ENCODE data around the gene BAAT.

Gene BAAT

DNA sequence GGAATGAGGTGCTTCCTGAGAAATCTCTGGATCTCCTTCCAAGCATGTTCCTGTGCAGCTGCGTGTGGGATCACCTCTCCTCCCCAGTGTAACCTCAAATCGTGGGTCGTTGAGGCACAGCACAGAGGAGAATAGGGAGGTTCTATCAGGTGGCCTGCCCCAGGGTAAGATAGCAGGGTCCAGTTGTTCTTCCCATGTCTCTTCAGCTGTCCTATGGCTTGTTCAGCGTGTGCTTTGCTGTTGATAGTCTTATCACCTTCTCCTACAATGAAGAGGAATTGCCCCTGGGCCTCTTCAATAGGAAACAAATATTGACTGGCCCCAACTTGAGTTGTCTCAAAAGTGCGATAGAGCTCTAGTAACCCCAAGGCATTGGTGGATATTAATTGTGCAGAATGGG, 22.4 kb downstream of the BAAT start:
- H3K9me3 Mint-ChIP-seq: no peaks in the 10 kb centered on the region
- no peak overlapping the region for H3K27ac Mint-ChIP-seq

DNA sequence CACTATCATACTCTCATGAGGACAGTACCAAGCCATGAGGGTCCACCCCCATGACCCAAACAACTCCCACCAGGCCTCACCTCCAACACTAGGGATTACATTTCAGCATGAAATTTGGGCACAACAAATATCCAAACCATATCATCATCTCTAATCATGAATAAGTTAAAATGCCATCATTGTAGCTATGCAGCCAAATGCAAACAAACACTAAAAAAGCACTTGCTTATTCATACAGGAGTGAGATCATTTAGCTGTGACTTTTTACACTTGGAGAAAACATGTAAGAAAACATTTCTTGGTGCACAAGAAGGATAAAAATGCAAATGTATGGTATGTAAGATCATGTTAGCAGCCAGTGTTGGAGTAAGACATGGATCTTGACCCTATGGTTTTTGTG, 24.2 kb downstream of the BAAT start:
- Mint-ChIP-seq H3K27ac (no peak overlapping the region), H3K4me3 (no peak overlapping the region), H3K9me3 (no peaks in the 10 kb centered on the region), H3K36me3 (ENCODE audit: low read depth) (no peaks in the 10 kb centered on the region), H3K27me3 (no peaks in the 10 kb centered on the region), H3K4me1 (ENCODE audit: low read depth) (no peaks in the 10 kb centered on the region)
- intact Hi-C loops (cut with micrococcal nuclease): no loop called here

More for the DNA sequence above, 22.4 kb downstream of the BAAT start:
- Mint-ChIP-seq H3K4me1 (ENCODE audit: low read depth) (no peaks in the 10 kb centered on the region), H3K27me3 (no peaks in the 10 kb centered on the region), H3K4me3 (no peak overlapping the region), H3K36me3 (ENCODE audit: low read depth) (no peaks in the 10 kb centered on the region)
- intact Hi-C loops (cut with micrococcal nuclease): no loop called here

DNA sequence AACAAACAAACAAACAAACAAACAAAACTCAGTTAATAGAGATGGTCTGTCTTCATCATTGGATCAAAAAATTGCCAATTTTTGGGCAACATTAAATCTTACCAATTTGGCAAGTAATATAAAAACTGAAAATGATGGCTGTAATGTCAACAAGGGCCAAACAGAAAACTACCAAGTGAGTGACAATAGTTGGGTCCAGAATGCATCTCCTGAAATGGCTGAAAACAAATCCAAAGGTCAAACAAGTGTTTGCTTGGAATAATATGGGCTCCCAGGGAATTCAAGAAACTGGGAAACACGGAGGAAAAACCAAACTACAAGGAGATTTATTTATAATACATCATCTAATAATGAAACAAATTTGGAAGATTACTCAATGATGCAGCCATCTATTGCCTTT, 25.1 kb downstream of the BAAT start:
- Mint-ChIP-seq H3K4me3 (no peak overlapping the region), H3K27me3 (no peaks in the 10 kb centered on the region), H3K9me3 (no peaks in the 10 kb centered on the region), H3K27ac (no peak overlapping the region), H3K4me1 (ENCODE audit: low read depth) (no peaks in the 10 kb centered on the region), H3K36me3 (ENCODE audit: low read depth) (no peaks in the 10 kb centered on the region)
- intact Hi-C loops (cut with micrococcal nuclease): no loop called here

DNA sequence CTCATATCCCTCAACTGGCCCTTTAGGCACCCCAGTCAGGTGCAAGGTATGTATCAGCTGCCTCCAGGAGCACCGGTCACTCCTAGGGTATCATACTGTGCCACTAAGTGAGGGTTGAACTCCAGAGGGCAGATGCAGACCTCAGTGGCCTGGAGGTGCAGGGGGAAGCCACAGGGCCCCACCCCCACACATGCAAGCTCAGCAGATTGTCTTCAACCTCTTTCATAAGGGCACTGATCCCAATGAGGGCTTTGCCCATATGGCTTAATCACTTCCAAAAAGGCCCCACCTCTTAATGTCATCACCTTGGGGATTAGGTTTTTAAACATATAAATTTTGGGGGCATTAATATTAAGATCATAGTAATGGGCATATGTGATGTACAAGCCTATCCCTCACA, 28.2 kb downstream of the BAAT start:
- Mint-ChIP-seq H3K4me1 (ENCODE audit: low read depth) (no peaks in the 10 kb centered on the region), H3K9me3 (no peaks in the 10 kb centered on the region), H3K27ac (no peak overlapping the region), H3K36me3 (ENCODE audit: low read depth) (no peaks in the 10 kb centered on the region), H3K27me3 (no peaks in the 10 kb centered on the region), H3K4me3 (no peak overlapping the region)
- intact Hi-C loops (cut with micrococcal nuclease): no loop called here

DNA sequence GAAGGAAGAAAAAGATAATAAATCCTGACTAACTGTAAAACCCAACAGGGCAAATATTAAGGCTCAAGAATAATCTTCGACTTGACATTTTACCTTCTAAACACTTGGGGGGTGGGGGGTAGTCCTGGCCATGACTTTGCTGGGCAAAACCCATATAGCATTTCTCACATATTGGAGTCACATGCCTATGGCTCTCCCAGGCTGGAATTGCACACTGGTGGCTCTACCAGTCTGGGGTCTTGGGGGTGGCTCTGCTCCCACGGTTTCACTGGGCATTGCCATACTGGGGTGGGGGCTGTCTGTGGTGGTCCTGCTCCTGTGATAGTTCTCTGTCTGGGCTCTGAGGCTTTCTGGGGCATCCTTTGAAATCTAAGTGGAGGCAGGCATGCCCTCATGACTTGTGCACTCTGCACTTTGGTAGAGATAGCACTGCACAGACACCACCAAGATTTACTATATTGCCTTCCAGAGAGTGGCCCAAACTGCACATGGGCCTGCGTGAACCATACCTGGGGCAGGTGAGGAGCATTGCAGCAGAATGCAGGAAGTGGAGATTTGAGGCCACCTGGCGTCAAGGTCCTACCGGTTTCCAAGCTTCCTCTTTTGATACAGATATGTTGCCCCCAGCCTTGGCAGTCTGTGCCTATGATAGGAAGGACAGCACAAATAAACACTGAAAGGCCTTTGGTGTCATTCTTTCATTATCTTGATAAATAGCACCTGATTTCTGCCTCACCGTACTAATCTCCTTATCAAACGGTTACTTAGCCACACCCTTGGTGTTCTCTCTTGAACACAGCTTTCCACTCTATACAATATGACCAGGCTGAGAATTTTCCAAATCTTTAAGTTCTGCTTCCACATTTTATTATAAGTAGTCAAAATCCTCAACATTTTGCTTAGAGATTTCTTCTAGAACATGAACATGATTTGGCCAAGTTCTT, 29.8 kb downstream of the BAAT start:
- Mint-ChIP-seq H3K9me3 (no peaks in the 10 kb centered on the region), H3K4me3 (no peak overlapping the region), H3K27me3 (no peaks in the 10 kb centered on the region), H3K27ac (no peak overlapping the region), H3K4me1 (ENCODE audit: low read depth) (no peaks in the 10 kb centered on the region), H3K36me3 (ENCODE audit: low read depth) (no peaks in the 10 kb centered on the region)
- intact Hi-C loops (cut with micrococcal nuclease): no loop called here

DNA sequence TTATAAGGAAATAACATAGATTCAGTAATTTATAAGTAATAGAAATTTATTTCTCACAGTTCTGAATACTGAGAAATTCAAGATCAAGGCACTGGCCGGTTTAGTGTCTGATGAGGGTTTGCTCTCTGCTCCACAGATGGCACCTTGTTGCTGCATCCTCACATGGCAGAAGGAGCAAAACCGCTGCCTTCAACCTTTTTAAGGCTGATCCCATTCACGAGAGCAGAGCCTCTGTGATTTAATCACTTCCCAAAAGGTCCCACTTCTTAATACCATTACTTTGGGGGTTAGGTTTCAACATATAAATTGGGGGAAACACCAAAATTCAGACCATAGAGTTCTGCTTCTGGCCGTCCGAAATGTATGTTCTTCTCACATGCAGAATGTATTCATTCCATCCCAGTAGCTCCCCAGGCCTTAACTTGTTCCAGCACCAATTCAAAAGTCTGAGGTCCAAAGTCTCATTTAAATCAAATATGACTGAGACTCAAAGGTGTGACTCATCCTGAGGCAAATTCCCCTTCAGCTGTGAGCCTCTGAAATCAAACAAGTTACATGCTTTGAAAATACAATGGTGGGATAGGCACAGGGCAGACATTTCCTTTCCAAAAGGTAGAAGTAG, 30.6 kb downstream of the BAAT start:
- Mint-ChIP-seq H3K36me3 (ENCODE audit: low read depth) (no peaks in the 10 kb centered on the region), H3K4me3 (no peak overlapping the region), H3K27me3 (no peaks in the 10 kb centered on the region), H3K27ac (no peak overlapping the region), H3K9me3 (no peaks in the 10 kb centered on the region), H3K4me1 (ENCODE audit: low read depth) (no peaks in the 10 kb centered on the region)
- intact Hi-C loops (cut with micrococcal nuclease): no loop called here

DNA sequence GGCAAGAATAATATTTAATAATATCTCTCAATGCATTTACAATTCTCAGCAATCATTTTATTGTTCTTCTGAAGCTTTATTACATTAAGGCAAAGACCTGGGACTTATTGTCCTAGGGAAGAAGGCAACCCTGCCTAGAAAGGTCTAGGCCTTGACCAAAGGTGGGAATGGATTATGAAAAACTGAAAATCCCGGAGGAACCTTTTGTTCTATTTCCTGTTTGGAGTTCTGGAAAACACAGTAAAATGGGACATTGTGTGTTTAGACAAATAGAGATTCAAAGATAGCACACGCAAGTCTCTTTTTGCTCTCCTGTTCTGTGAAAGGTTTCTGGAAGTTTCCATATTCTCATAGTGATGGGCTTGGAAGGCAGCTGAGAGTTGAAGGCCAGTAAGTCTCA, 31.1 kb downstream of the BAAT start:
- Mint-ChIP-seq H3K4me1 (ENCODE audit: low read depth) (no peaks in the 10 kb centered on the region), H3K27me3 (no peaks in the 10 kb centered on the region), H3K9me3 (no peaks in the 10 kb centered on the region), H3K27ac (no peak overlapping the region), H3K4me3 (no peak overlapping the region), H3K36me3 (ENCODE audit: low read depth) (no peaks in the 10 kb centered on the region)
- intact Hi-C loops (cut with micrococcal nuclease): no loop called here

DNA sequence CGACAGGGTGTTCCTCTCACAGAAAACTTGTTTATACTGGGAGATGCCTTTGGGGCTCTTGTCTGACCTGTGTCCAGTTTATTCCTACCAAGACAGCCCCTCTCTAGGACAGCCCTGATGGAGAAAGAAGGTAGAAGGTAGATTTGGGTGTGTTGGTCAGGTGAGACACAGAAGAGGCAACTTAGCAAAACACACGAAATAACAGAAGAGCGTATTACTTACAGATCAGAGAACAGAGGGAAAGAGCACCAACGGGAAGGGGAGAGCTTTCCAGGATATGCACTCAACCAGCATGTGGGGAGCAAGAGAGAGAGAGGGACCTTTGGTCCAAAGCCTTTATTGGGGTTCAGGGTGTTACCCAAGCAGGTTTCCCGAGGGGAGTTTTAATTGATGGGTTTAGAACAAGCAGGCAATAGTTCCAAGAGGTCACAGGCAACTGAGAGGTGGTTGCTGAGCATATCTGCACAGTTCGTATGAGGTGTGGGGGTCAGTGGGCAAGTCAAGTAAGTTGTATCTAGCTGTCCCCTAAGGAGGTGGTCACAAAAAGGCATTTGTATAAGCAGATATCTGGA, 31.8 kb downstream of the BAAT start:
- Mint-ChIP-seq H3K4me3 (no peak overlapping the region), H3K4me1 (ENCODE audit: low read depth) (no peaks in the 10 kb centered on the region), H3K9me3 (no peaks in the 10 kb centered on the region), H3K36me3 (ENCODE audit: low read depth) (no peaks in the 10 kb centered on the region), H3K27me3 (no peaks in the 10 kb centered on the region), H3K27ac (no peak overlapping the region)
- intact Hi-C loops (cut with micrococcal nuclease): no loop called here

DNA sequence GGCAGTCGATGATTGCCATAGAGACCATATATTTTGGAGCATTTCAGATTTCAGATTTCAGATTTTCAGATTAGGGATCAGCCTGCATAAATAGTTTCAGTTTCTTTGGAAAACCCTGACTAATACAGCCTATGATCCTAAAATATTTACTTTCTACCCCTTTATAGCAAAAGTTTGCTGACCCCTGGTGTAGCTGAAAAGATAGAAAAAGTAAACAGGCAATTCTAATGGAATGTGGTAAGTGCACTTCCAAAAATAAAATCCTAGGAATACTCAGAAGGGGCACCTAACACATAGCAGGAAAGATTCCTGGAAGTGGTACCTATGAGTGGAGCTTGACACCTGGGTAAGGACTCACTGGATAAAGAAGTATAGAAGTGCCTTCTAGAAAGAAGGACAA, 34.5 kb downstream of the BAAT start:
- H3K4me3 Mint-ChIP-seq: no peak overlapping the region
- intact Hi-C loops (cut with micrococcal nuclease): no loop called here
- H3K36me3 Mint-ChIP-seq (ENCODE audit: low read depth): no peaks in the 10 kb centered on the region
- no peak overlapping the region for H3K27ac Mint-ChIP-seq
- H3K4me1 Mint-ChIP-seq (ENCODE audit: low read depth): no peaks in the 10 kb centered on the region
- H3K9me3 Mint-ChIP-seq: no peaks in the 10 kb centered on the region
- H3K27me3 Mint-ChIP-seq: no peaks in the 10 kb centered on the region

DNA sequence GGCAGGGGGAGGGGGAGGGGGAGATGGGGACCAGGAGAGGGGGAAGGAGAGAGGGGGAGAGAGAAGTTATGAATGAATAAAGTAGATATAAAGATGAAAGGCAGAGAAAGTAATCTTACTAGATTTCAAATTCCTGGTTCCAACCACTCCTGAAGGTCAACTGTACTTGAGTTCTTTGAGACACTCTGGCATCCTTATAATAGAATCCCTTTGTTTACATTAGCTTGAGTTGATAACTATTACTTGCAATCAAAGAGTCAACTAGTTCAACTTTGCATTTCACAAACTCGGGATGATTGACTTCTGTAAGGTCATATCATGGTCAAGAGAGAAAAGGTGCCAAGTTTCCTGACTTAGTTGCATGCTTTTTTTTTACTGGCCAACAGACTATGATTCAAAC, 42.2 kb downstream of the BAAT start:
- Mint-ChIP-seq H3K27ac (no peak overlapping the region), H3K36me3 (ENCODE audit: low read depth) (no peaks in the 10 kb centered on the region), H3K4me1 (ENCODE audit: low read depth) (no peaks in the 10 kb centered on the region), H3K27me3 (no peaks in the 10 kb centered on the region), H3K4me3 (no peak overlapping the region), H3K9me3 (no peaks in the 10 kb centered on the region)
- intact Hi-C loops (cut with micrococcal nuclease): no loop called here

DNA sequence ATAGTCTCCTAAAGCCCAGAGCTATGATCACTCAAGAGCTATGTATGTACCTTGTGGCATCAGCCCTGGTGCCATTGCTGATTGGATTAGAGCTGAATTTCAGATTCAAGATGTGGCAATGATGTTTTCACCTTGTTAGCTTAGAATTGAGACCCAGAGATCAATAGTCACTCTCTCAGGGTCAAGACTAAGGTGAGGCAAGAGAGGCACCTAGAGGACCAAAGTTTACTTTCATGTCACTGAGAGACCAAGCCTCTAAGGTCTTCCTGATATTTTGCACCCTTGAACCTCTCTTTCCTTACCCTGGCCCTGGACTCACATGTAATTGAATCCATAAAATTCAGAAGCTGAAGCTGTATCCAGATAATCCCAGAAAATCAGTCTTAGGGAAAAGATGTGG, 42.8 kb downstream of the BAAT start:
- Mint-ChIP-seq H3K4me1 (ENCODE audit: low read depth) (no peaks in the 10 kb centered on the region), H3K27me3 (no peaks in the 10 kb centered on the region), H3K27ac (no peak overlapping the region), H3K9me3 (no peaks in the 10 kb centered on the region), H3K4me3 (no peak overlapping the region), H3K36me3 (ENCODE audit: low read depth) (no peaks in the 10 kb centered on the region)
- intact Hi-C loops (cut with micrococcal nuclease): no loop called here

DNA sequence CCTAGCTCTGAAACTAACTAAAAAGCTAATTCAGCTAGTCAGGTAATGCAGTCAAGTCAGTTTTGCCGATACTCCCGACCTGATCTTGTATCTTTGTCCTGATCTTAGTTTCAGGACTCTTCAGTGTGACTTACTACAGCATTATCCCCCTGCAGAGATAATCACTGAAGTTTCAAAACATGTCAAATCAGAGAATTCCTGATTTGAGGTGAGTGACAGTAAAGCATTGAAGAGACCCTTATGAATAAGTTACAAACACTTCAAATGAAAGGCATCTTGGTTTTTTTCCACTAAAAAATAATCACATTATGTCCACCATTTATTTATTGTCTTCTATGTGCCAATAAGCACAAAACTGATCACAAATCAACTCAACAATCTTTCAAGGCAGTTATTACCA, 47.6 kb downstream of the BAAT start:
- Mint-ChIP-seq H3K4me3 (no peak overlapping the region), H3K36me3 (ENCODE audit: low read depth) (no peaks in the 10 kb centered on the region), H3K9me3 (no peaks in the 10 kb centered on the region), H3K4me1 (ENCODE audit: low read depth) (no peaks in the 10 kb centered on the region), H3K27ac (no peak overlapping the region), H3K27me3 (no peaks in the 10 kb centered on the region)
- intact Hi-C loops (cut with micrococcal nuclease): no loop called here

DNA sequence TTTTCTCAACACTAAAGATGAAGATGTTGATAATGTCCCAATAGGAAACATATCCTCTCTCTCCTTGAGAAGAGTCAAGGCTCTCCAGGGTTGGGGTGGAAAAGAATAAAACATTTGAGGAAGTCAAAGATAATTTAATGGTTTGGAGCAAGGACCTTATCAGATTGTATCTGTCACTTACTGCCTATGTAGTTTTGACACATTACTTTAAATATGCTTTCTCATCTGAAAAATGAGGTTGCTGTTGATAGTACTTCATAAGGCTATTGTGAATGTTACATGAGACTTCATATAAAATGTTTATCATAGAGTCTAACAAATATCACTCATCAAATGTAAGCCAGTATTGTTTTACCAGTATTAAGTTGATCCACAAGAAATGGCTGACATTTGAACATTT, 48.7 kb downstream of the BAAT start:
- Mint-ChIP-seq H3K27me3 (peaks cover 2% of the 10 kb centered on the region), H3K4me1 (ENCODE audit: low read depth) (no peaks in the 10 kb centered on the region), H3K27ac (no peak overlapping the region), H3K36me3 (ENCODE audit: low read depth) (no peaks in the 10 kb centered on the region), H3K4me3 (no peak overlapping the region), H3K9me3 (no peaks in the 10 kb centered on the region)
- intact Hi-C loops (cut with micrococcal nuclease): no loop called here

DNA sequence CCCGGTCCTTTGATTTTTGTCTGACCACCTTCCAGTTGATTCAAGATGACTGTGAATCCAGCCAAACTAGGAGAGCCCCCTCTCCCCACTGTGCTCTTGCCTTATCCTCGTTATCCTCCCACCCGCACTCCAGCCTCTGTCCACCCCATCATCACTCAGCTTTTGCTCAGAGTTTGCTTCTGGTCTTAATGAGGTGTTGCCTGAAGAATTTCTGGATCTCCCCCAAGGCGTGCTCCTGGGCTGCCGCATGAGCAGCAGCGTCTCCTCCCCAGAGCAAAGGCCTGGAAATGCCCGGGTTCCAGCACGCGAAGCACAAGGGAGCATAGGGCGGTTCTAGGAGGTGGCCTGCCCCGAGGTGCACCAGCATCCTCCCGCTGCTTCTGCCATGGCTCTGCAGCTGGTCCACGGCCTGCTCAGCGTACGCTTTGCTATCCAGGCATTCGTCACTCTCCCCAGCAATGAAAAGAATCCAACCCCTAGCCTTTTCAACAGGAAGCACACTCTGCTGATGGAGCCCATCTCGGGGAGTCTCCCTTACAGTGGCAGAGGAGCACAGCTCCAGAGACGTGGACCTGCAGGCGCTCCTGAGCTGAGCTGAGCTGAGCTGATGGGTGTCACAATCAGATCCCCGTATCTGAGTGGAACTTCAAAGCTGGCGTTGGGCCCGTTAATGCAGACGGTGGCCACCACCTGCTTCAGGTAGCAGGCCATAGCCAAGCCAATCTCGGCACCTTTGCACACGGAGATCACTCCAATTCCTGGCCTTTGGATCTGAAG, 50.7 kb downstream of the BAAT start:
- intact Hi-C loops (cut with micrococcal nuclease): no loop called here
- Mint-ChIP-seq H3K27me3 (peaks cover 2% of the 10 kb centered on the region), H3K27ac (no peak overlapping the region), H3K9me3 (no peaks in the 10 kb centered on the region), H3K4me3 (no peak overlapping the region), H3K36me3 (ENCODE audit: low read depth) (no peaks in the 10 kb centered on the region), H3K4me1 (ENCODE audit: low read depth) (no peaks in the 10 kb centered on the region)

Measured in dendritic cell treated with granulocyte-macrophage colony-stimulating factor and Interleukin-4, amounts not matched to agents 40 ng/mL and 50 ng/mL, for 4 days (primary cell).